Fibroblast of gingiva (primary cell): ENCODE measurements around the gene SLC25A39.

Experiments used
- DNase-seq: peaks from one replicate; pipeline ENCODE4 v3.0.0-alpha.2; 2011; ENCODE audit warnings: low read depth

Gene SLC25A39

DNA sequence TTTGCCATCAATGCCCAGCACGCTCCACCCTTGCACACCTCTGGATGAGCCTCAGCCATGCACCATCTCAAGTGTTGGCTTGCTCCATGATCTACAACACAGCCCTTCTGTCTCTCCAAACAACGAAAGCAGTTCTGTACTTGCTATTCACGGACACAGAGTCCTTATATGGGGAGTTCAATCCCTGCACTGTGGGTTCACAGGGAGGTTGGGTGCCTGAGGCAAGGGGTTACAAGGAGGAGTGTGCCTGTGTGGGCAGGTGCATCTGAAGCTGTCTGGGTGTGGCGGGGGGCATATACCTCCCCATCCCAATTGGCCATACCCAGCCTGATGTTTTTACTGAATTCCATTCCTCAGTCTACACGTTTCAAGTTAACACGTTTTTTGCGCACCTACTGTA lies 10.6 kb downstream of the SLC25A39 start:
- DNase-seq: no peak

DNA sequence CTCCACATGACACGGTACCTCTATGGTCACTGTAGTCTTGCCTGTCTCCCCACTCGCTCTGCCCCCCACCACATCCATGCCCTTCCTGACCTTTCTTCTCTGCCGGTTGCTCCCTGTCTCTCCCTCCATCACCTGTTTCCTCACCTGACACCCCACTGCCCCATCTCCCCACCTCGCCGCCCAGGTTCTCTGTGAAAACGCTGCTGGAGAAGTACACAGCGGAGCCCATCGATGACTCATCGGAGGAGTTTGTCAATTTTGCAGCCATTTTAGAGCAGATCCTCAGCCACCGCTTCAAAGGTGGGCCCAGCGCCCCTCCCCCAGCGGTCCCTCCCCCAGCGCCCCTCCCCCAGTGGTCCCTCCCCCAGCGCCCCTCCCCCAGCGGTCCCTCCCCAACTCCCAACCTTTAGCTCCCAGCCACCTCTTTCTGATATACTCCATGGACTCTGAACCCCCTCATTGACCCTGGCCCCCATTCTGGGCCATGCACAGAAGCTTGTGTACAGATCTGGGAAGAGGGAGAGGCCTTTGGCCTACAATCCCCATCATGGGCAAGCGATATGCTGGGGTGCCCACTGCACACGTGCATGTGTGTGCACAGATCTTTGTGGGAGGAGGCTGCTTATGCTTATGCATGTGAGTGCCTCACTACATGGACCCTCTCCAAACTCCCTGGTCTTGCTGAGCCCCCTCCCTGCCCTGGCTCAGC lies 12.1 kb downstream of the SLC25A39 start:
- DNase-seq: no peak

GRCh38 chr17:44311562-44312181 lies 13.0 kb downstream of the SLC25A39 start:
- DNase-seq: no peak

- no peak for DNase-seq
Observed at GRCh38 chr17:44310609-44311376, 13.8 kb downstream of the SLC25A39 start.

DNA sequence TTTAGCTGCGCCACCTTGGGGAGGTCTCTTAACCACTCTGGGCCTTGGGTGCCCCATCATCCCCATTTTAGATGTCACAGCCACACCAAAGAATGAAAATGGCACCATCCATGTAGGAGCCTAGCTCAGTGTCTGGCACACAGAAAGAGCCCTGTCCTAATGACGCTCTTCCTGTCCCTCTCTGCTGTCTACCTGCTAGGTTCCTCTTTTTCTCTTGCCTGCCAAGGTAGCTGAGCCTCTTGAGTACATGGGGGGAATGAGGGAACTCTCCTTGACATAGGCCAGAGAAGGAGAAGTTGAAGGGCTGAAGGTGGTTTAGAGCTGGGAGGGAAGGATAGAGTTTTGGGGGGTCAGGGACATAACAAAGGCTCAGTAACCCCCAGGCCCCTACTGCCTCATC lies 14.4 kb downstream of the SLC25A39 start:
- no peak for DNase-seq

DNA sequence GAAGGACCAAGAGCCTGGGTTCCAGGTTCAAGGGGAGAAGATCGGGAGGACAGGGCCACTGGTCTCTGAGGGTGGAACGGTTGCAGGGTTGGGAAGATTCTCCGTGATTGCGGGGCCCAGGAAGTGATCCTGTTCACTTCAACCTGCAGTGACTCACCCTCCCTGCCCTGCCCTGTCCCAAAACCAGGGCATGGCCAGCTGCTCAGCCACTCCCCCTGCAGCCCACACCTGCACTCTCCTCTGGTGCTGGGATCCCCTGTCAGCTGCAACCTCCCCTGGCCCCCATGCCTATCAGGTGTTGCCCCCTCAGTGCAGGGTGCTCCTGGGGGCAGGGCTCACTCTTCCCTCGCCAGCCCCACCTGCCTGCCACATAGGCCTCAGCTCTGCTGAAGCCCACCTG lies 15.2 kb downstream of the SLC25A39 start:
- DNase-seq: no peak

- no peak for DNase-seq
Observed at GRCh38 chr17:44308865-44309264, 15.8 kb downstream of the SLC25A39 start.

GRCh38 chr17:44308320-44308818 lies 16.3 kb downstream of the SLC25A39 start, which contains the start of gene RUNDC3A:
Gene RUNDC3A, plus strand, starts transcription at chr17:44308601. Its CDS starts 232 bp downstream, at chr17:44308833.
- peak; percentile 59 for DNase-seq

DNA sequence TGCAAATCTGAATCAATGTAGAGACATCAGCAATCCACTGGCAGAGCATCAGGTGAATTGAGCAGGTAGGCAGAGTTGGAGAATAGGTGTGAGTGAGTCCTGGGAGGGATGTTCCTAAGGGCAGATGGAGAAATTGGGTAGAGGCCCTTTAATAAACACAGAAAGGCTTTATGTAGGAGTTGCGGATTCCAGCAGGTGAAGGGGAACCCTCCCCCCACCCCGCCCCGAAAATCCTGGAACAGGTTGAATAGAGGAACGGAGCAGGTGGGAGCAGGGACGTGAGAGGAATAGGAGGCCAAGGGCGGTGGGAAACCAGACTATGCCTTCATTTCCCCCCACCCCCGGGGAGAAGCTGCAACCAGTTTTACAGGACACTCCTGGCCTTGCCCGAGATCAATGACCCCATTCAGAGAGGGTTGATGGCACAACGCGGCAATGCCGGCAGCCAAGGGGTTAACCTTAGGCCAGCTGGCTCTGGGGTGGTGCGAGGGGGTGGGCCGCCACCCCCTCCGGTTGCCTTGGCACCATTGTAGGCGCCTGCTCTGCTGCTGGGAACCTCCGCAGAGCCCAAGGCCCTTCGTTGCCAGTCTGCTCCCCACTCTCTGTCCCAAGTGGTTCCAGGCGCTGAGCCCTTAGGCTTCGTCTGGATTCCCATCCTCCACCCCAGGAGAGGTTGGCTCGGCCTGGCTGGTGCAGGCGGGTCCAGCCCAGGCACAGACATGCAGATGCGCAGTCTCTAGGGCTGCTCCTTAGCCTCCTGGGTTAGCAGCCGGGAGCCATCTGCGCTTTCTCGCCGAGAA lies 17.0 kb downstream of the SLC25A39 start:
- DNase-seq: peak; percentile 22

DNA sequence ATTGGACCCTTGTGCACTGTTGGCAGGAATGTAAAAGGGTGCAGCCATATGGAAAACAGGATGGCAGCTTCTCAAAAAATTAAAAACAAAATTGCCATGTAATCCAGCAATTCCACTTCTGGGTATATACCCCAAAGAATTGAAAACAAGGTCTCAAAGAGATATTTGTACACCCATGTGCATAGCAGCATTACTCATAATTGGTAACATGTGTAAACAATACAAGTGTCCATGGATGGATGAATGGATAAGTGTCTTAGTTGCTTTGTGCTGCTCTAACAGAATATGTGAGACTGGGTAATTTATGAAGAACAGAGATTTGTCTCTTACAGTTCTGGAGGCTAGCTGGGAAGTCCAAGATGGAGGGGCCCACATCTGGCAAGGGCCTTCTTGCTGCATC lies 20.0 kb downstream of the SLC25A39 start:
- no peak for DNase-seq

DNA sequence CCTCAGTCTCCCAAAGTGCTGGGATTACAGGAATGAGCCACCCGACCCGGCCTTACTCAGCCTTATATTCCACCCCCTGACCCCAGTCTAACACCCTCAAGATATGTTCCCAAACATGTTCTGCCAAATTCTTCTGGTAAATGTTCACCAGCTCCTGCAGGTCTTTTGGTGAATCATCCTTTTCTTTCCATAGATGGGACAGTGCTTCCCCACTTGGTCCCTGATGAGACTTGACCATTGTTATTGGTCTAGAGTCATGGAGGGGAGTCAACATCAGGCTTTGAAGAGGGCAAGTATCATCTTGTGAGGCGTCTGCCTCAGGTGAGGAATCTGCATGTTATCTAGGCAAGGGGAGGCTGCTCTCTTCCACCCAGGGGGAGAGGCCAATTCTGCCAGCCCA lies 26.6 kb downstream of the SLC25A39 start:
- no peak for DNase-seq

GRCh38 chr17:44293509-44294226 lies 31.0 kb downstream of the SLC25A39 start:
- DNase-seq: no peak

DNA sequence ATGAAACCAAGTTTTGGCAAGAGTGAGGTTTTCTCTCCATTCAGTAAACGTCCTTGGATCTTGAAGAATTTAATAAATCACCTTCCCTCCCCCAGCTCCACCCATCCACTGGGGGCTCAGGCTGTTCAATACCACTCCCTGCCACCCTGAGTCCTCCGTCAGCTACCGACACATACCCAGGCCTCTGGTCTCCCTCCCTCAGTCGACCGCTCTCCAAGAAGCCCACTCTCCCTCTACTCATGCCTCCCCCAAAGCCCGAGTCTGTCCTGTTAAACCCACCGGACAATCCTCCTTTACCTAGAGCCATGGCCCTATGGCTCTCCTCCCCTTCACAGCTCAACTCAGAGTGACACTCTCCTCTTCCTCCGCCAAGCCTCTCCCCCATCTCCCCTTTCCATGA lies 37.0 kb downstream of the SLC25A39 start:
- DNase-seq: no peak

GRCh38 chr17:44284024-44284400 lies 40.6 kb downstream of the SLC25A39 start:
- no peak for DNase-seq

DNA sequence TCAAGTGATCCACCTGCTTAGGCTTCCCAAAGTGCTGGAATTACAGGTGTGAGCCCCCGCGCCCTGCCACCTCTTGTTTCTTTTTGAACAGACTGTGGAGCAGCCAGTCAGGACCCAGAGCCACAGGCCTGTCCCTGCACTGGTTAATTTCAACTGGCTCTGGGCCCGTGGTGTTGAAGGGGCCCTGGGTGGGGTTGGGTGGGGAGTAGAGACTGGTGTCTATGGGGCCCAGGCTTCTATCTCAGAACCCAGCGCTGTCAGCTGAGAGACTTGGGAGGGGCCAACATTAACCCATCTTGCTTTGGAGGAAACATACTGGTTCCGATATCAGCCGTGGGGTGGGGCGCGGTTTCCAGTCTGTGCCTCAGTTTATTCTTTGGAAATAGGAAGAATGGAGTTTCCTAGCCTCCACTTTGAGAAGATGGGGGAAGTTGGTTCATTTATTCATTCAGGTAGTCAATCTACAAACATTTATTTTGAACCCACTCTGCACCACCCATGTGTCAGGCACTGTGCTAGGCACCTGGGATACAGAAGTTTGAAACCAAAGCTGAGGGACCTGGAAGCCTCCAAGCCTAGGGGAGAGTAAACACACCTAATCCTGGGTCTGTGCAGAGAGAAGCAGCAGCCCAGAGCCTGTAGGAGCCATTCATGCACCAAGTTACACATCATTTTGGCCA lies 41.1 kb downstream of the SLC25A39 start:
- no peak for DNase-seq

DNA sequence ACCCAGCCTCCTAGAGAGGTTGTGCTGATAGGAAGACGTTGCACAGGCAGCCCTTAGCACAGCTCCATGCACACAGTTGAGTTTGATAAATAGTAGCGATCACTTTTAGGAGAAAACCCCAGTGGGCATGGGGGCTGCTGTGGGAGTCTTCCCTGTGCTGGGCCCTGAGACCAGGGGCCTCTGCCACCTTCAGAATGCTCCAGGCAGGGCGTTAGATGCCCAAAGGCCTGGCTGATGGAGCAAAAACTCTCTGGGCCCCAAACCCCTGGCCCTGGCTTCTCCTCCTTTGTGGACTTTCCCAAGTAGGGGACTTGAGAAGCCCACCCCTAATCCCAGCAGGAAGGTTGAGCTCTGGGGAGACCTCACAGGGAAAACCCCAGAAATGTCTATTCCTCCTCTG lies 42.4 kb downstream of the SLC25A39 start:
- DNase-seq: no peak

DNA sequence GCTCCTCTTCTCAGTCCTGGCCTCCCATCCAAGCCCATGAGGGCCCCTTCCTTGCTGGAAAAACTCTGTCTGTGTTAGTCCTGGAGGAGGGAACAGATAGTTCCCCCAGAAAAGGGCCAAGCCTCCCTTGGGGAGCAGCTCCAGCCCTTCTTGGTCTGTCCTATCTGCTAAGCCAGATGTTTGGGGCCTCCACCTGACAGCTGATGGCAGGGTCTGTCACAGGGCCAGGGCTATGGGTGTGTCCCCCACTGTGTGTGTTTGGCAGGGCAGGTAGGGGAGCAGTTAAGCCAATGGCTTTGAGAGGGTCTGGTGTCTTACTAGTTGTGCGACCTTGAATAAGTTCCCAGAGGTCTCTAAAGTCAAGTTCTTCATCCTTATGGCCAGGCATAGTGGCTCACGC lies 43.1 kb downstream of the SLC25A39 start:
- DNase-seq: no peak

DNA sequence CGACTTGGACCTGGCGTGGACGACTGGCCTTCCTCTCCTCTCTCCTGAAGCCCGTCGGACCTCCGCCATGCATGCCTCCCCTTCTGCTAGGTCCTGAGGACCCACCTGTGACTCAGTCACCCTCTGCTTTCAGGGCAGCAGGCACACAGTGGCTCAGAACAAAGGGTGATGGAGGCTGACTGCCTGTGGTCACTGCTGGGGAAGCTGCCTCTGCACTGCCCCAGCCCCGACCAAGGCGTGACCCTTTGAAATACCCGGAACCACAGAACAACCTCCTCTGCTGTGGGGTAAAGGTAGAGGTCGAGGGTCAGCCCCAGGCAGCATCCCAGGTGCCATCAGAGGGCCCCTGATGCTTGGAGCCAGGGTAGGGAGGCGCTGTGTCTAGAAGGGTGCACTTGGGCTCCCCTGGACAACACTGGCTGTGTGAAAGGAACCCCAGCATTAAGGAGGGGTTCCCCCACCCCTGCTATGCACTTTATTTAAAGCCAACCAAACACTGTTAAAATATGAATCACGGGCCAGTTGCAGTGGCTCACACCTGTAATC lies 44.2 kb downstream of the SLC25A39 start:
- DNase-seq: no peak

DNA sequence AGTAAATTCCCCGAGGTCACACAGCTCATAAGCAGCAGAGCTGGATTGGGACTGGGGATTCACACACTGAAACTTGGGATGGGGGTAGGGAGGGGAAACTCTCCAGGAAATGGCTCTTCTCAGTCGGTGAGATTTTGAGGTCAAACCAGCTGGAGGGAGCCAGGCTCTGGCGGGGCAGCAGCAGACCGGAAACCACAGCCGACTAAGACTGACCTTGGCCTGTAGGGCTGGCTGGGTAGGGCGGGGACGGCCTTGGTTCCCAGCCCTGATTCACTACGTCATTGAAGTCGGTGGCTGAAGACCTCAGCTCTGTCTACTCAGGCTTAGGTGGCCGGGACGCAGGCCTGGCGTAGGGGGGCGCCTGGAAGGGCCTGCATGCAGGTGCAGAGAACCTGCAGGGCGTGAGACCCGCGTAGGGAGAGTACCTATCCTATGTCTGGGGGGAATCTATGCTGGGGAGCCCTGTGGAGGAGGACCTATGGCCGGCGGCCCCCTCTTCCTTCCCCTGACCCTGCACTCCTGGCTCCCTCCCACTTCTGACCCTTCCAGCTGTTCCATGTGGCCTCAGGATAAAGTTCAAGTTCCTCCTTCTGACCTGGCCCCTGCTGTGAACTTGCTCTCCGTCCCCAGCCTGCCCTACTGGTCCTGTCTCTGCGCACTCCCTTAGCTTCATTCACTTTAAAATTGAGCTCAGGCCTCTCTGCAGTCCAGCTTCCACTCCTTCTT lies 44.8 kb downstream of the SLC25A39 start:
- peak; percentile 30 for DNase-seq

GRCh38 chr17:44279346-44279665 lies 45.3 kb downstream of the SLC25A39 start:
- DNase-seq: no peak
